GM18505 (cell line): ENCODE data around the gene ZNF516.

ENCODE experiments used
- ATAC-seq: cut with Tn5 transposase; IDR thresholded peaks from one replicate; pipeline ENCODE4 v1.9.1; 2021; ENCODE audit not compliant: unreplicated experiment
- POLR2A ChIP-seq: IDR thresholded peaks from 4 replicates; pipeline ENCODE4 v1.6.1; 2011; ENCODE audit warnings: borderline replicate concordance; ENCODE audit not compliant: insufficient read depth, insufficient read length; ENCODE audit errors: extremely low read depth

Gene ZNF516

DNA sequence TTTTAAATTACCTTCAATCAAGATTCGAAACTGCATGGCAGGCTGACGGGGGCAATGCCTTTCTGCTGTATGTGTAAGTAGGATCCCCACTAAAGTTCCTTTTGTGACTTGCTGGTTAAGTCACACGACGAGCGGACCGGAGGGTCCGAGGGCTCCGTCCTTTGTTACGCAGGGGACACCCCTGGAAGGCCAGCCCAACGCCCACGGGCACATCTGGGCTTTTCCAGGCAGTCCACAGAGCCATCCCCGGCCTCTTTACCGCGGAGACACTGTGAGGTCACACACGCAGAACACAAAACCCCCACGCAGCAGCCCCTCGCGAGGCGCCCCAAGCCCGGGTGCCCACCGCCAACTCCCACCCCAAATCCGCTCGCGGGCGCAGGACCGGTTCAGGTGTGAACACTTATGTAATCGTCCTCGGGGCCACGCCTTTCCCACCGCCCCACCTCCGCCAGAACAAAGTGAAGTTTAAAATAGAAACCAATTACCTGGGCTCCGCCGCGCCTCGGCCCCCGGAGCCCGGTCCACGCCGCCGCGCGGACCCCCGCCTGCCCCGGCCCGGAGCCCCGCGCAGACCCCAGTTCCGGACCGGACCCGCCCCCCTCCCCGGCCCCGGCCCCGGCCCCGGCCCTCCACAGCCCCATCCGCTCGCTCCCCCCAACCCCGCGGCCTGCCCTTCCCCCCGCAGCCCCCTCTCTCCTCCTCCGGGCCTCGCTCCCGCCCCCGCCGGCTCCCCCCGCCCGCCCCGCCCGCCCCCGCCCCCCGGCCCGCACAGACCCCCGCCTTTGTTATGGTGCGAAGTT, 4.2 kb downstream of the ZNF516 start:
- no peak for TF ChIP-seq POLR2A
- no peak for ATAC-seq

DNA sequence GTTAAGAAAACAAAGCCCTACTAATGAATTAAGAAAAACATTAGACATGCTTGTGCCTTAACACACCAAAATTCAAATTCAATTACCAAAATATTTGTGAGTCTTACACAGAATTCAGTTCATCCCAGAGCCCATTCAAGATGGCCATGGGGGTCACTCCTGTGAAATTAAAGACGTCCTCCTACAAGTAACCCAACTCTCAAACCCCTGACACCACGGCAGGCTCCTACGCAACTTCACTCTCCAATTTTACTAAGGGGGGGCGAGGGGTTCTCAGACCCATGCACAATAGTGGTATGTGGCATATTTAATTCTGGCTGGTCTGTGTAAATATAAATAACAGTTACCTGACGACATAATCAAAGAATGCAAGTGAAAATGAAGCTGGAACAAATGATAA, 5.0 kb downstream of the ZNF516 start:
- ATAC-seq: no peak
- TF ChIP-seq POLR2A: no peak

DNA sequence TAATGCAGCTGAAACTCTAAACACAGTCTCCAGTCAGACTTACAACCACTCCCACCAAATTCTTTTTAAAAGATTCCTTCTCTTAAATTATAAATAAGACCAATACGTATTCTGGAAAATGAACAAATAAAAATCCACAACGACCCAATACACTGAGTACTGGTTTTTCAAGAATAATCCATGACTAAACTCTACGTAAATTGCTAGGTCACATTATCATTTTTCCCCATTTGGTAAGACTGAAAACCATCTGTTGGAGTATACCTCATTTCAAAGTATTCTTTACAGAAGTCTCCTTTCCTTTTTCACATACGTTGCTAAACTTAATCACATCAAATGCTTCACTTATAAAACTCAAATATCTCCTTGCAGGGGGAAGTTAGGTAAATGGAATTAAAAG, 6.0 kb downstream of the ZNF516 start:
- no peak for TF ChIP-seq POLR2A
- ATAC-seq: no peak

DNA sequence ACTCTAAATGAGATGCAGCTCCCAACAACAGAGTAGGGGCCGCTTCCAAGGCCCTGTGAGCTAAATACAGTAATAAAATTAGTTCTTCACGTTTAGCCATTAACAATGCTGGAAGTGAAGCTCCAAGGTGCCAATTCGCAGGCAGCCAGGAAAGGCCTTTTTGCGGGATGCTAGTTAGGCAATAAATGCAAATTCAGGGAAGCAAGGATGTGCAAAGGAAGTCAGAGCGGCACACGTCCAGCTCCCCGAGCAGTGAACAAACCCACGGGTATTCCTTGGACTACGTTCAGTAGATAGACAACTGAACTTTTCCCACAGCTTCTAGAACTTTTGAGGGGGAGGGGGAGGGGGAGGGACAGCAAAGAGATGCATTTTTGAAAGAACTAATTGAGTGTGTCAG, 6.9 kb downstream of the ZNF516 start:
- TF ChIP-seq POLR2A: no peak
- no peak for ATAC-seq

DNA sequence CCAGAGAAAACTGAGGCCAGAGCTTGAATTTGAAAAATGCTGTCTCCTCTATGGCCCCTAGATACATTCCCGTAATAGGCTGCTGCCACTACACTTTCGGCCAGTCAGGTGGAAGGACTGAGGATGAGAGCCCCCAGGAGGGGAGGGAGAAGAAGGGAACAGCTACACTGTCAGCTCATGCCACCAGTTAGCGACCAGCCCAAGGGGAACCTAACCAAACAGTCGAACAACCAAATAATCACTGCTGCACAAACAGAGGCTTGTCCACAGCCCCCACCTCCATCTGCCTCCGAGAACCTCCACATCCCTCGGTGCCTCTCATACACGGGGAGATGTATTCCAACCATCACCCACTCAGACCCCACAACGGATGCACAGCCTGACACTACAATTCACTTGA, 7.3 kb downstream of the ZNF516 start:
- no peak for ATAC-seq
- TF ChIP-seq POLR2A: no peak

DNA sequence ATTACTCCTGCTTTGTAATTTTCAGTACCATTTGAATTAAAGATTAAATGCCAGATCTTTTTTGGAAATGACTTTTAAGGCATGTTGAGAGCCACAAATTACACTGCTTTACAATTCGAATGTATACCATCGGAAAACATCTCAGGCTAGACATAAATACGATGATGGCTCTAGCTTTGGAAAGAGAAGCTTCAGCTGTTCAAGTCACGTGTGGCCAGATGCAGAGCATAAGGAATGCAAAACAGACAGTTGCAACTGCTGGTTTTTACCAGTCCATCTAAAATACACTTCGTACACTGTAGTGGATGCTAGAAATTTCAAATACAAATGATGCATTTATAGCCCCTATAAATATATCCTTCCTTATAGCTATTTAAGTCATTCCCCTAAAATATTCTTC, 8.0 kb downstream of the ZNF516 start:
- ATAC-seq: no peak
- TF ChIP-seq POLR2A: no peak

DNA sequence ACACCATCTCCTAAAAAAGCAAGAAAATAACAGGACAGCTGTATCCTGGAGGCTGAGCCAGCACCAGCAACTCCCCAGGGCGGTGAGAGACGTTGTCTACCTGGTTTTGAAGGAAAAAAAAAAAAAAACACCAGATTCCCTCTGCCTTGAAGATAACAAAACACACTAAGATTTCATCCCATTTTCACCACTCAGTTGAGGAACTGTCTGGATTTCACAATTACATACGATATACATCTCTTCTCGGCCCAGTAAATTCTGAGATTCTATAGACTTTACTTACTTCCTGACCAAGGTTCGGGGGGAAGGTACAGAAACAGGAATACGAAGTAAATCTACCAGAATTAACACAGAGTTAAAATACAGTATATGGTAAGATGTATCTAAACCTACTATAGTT, 8.5 kb downstream of the ZNF516 start:
- TF ChIP-seq POLR2A: no peak
- ATAC-seq: no peak

DNA sequence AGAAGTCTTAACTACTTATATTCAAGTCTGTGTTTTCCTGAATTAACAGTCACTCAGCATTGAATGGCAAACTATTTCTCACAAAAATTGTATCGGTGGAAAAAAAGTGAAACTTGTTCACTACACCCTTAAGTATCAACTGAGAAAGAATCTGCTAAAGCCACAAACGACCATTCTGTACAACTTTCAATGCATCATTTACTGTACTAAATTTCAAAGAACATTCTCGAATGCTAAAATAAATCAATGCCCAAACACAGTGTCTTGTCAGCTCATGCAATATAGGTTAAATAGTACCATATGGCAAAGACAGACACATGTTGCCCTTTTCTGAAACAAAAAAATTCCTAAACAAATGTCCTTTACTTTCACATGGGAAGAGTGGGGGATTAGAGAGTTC, 9.0 kb downstream of the ZNF516 start:
- no peak for ATAC-seq
- no peak for TF ChIP-seq POLR2A

DNA sequence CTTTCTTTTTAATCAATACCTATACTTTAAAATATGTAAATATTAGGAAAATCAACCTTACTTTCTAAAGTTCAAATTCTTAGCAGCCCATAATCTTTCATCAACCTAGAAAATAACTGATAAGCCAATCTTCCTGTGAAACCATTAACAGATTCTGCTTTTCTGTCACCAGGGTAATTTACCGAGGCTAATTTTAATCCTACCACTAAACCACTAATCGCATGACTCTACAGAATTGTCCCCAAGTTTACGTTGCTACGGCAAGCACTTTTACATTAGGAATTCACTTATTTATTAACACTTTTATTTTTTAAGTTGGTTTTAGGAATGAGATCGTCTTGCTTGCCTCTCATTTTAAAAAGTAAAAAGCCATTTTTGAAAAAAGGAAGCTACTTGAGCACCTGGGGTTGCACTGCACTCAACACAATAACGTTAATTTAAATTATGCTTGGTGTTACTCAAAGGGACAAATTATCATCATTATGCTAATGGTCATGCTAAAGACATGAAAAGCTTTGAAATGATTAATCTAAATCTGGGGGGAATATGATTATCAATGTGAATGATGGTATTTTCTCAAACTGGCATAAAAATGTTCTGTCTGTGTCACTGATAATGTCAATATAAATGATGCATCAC, 10.2 kb downstream of the ZNF516 start:
- no peak for TF ChIP-seq POLR2A
- ATAC-seq: peak; percentile 60

DNA sequence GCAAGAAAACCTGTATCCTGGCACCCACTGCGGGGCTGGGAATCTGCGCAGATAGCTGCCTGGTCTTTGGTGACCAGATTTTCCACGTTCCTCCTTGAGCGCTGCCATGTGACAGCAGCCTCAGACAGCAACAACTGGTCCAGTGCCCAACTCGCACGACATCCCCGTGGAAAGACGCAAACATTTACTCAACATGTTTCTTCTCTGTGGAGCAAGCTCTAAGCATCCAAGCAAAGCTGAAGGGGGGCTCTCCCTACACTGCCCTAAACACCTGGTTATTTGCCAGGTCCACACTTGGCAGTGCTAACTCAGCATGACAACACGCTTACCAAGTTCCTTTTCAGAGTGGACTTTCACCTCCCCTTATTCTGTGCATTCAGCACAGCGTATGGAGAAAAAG, 11.3 kb downstream of the ZNF516 start:
- no peak for ATAC-seq
- TF ChIP-seq POLR2A: no peak

DNA sequence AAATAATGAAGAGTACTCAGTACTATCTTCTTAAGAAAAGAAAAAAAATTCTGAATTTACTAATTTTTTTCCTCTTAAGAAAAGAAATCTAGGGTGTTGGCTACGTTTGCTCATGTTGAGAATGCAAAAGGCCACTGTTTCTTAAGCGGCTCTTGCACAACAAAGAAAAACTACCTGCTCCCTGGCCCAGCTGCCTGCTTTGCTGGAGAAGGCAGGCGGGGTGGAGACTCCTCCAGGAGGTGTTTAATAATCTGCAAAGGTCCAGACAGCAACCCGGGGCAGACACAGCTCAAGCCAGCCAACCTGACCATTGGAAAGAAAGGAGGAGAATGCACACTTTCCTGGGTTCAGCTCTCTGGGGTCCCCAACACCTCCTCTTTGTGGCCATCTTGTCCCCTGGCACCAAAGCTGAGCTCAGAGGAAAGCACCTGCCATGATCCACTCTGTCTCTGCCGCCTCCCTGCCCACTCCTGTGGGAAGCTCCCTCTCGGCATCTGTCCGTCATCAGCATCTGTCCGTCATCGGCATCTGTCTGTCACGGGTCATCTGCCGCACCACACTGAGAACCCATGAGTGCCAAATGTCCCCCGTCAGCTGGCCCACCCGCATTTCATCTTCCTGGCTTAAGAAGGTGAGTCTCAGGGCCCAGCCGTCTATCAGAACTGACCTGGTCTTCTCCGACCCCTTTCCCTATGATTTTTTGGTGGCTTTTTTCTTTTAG, 11.9 kb downstream of the ZNF516 start:
- no peak for ATAC-seq
- TF ChIP-seq POLR2A: no peak

DNA sequence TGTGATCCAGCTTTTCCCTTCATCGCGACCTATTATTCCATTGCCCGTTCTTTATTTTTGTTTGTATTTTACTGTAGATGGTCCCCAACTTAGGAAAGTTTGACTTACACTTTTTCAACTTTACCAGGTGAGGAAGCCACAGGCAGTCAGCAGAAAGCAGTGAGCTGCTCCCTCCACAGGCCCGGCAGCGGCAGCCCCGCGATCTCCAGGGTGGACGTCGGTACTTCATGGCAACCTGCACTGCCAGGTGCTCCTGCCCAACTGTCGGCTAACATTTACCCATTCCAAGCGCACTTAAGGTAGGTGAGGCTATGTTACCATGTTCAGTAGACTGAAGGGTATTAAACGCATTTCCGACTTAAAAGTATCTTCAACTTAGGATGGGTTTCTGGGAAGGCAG, 12.8 kb downstream of the ZNF516 start:
- no peak for ATAC-seq
- TF ChIP-seq POLR2A: no peak

DNA sequence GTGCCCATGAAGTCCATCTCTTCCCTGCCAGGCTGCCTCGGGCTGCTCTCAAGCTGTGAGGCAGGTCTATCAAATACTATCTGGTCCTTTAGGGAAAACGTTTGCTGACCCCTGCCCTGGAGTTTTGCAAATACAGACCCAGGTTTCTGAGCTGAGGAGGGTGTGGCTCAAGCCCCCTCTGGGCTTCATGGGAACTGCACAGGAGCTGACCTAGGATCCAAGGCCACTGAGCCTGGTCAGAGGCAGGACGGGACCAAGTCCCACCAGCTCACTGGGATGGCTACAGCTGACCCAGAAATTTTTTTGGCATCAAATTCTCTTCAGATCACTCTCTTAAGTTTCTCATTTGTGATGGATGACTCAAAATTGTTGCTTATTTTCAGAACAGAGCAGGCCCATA, 14.1 kb downstream of the ZNF516 start:
- TF ChIP-seq POLR2A: no peak
- no peak for ATAC-seq
